NCI-H2029 (cell line): ENCODE data around the gene CAMTA1.
"Not testable (repeated sequence)": the region's sequence is repeated elsewhere in the genome, so short reads cannot be mapped to it uniquely, and the experiment has no call there.

Source experiments
- DNase-seq: peaks from one replicate; lab custom pipeline; 2025; lab: John Stamatoyannopoulos, UW

The CAMTA1 gene

GRCh38 chr1:7366955-7367665 is 581.9 kb downstream of the CAMTA1 start:
- DNase-seq = peak; percentile 79

DNA sequence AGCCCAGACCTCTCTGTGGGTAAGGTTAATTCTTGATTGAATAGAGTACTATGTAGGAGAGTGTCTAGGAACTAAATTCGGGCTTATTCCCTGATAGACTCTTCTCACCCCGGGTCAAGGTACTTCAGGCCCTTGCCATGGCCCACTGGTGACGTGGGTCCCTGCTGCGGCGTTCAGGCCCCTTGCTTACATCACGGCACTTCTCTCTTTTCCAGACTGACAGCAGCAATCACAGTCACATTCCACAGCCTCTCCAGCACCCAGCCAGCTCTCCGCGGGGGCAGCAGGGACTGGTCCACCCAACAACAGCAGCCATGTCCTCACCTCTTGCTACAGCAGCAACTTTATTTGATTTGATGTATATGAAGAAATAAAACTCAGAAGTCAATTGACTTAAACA is 584.6 kb downstream of the CAMTA1 start:
- no peak for DNase-seq

GRCh38 chr1:7371926-7372325 is 586.7 kb downstream of the CAMTA1 start:
- DNase-seq = no peak

DNA sequence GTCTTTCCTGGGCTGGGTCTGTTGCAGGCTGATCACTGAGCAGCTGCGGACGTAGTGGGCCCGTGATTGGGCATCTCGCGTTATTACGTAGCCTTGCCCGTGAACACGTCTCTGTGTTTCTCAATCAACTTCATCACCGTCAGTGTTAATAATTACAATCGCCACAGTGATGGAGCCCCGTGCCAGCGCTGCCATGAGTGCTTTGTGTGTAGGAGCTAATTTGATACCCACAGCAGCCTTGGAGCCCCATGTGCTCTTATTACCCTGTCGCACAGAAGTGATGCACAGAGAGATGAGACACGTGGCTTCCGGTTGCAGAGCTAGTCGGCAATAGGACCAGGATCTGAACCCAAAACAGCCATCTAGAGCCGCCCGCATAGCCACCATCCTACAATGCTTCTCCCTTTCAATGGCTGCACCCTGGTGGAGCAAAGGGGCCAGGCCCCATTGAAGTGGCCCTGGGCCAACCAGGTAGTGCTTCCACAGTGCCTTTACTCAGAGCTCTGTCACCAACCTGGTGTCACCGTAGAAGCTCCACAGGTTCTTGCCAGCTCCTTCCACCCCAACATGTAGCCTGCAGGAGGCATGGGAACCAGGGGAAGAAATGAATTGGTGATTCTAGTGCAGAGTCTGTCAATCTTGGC is 587.3 kb downstream of the CAMTA1 start:
- DNase-seq = peak; percentile 61

DNA sequence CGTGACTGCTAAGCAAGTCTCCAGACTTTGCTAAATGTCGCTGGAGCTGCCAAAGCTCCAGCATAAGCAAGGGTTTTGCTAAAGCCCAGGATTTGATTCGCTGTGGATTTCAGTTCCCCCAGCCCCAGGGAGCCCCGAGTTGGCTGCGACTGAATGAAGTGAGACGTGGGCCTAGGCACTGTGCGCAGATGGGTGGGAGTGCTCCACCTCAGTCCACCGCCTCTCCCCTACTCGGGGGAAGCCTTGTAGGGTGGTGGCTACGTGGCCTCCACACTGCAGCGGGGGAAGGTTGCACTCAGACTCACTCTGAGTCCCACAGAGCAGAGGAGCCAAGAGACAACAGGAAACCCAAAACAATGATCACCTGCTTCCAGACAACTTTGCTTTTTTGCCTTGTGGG is 588.0 kb downstream of the CAMTA1 start:
- no peak for DNase-seq

GRCh38 chr1:7373876-7374562 is 588.8 kb downstream of the CAMTA1 start:
- DNase-seq = no peak

GRCh38 chr1:7374563-7375160 is 589.4 kb downstream of the CAMTA1 start:
- no peak for DNase-seq

DNA sequence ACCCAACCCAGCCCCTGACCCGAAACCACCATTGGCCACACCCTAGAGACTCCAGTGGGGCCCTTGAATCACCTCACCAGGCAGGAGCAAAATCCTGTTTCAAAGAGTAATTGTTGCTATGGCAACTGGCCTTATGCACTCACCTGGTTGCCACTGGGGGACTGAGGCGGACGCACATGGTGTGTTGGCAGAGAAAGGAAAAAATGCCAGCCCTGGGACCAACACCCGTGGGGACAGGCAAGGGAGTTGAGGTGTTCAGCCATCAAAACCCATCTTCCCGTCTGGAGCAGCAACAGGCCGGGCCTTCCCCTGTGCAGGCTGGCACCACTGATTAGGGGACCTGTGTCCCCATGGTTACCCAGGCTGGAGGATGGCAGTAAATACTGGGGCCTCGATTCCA is 590.1 kb downstream of the CAMTA1 start:
- no peak for DNase-seq

- DNase-seq = no peak
These were observed 590.8 kb downstream of the CAMTA1 start for GRCh38 chr1:7375781-7376660.

DNA sequence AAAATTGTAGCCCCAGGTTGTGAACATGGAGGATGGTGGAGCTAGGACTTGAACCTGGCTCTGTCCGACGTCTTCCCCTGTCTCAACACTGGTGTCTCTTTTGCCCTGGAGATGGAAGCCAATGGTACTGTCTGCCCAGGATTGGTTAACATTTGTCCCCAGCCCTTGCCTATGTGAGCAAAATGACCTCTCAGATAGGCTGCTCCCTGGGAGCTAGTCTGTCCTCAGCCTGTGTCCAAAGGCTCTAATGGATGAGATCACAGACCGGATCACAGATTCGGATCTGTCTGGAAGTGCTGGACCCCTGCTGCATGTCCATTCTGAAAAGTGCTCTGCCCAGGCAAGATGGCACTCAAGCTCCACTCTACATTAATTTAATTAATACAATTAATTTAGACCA is 591.4 kb downstream of the CAMTA1 start:
- no peak for DNase-seq

GRCh38 chr1:7378346-7379130 is 593.3 kb downstream of the CAMTA1 start:
- DNase-seq = no peak

DNA sequence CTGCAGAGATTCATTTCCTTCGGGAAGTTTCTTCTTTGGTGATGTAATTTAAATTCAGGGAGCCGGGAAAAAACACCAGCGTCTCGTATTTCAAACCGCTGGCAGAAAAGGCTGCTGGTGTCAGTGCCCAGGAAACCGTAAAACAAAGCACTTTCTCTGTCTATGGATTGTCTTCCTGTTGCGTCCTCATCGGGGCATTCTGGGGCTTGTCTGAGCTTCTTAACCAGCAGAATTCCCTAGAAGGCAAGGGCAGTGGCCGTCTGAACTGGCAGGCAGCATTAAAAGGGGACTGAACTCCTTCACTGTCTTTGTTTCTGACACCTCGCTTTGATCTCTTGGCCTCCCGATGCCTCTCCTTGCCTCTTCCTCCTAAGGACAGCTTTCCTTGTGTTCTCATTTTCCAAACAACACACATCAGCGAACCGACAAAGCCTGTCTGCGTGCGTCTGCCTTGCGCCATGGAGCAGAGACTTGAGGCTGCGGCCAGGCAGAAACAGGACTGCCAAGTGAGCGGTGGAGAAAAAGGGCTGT is 594.3 kb downstream of the CAMTA1 start:
- peak; percentile 74 for DNase-seq

- DNase-seq = not testable (repeated sequence)
These were observed 594.8 kb downstream of the CAMTA1 start for GRCh38 chr1:7380068-7380467.

DNA sequence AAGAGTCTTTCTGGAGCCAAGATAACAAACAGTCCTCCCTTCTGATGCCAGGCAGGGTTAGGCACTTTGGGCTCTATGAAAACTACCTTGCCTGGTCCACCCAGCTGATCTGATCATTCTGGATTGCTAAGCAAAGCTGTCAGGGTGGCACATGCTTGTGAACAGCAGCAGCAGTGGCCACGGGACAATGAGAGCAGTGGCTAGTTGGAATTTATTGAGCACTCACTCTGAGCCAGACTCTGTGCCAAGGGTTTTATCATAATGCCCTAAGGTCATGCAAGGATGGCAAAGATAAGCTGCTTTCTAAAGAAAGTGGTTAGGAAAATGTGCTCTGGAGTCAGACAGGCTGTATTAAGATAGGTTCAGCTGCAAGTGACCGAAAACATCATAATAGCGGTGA is 595.5 kb downstream of the CAMTA1 start:
- no peak for DNase-seq

DNA sequence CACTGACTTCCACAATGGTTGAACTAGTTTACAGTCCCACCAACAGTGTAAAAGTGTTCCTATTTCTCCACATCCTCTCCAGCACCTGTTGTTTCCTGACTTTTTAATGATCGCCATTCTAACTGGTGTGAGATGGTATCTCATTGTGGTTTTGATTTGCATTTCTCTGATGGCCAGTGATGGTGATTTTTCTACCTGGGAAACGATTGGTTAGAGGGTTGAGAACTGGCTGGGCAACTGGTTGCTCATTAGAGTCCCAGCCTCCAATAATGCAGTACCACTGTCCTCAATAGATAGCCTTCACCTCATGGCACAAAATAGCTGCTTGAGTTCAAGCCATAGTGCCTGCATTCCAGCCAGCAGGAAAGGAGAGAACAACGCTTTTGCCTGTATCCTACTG is 596.5 kb downstream of the CAMTA1 start:
- not testable (repeated sequence) for DNase-seq

DNA sequence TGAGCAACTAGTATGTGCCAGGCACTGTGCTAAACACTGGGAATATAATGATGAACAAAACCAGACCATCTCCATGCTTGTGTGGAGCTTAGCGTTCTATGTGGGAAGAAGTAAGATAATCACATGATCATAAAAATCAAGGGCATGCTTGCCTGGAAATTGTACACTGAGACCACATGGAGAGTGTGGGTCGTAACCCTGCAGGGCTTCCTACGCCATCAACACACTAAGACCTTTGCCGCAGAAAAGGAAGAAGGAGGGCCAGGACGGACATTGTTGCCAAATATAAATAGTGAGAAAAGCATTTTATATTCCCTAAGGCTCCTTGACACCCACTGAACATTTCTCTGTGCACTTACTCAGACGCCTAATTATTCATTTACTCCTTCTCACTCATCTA is 597.7 kb downstream of the CAMTA1 start:
- DNase-seq = no peak

- no peak for DNase-seq
These were observed 598.6 kb downstream of the CAMTA1 start for GRCh38 chr1:7383671-7384520.

GRCh38 chr1:7384679-7385078 is 599.4 kb downstream of the CAMTA1 start:
- no peak for DNase-seq

DNA sequence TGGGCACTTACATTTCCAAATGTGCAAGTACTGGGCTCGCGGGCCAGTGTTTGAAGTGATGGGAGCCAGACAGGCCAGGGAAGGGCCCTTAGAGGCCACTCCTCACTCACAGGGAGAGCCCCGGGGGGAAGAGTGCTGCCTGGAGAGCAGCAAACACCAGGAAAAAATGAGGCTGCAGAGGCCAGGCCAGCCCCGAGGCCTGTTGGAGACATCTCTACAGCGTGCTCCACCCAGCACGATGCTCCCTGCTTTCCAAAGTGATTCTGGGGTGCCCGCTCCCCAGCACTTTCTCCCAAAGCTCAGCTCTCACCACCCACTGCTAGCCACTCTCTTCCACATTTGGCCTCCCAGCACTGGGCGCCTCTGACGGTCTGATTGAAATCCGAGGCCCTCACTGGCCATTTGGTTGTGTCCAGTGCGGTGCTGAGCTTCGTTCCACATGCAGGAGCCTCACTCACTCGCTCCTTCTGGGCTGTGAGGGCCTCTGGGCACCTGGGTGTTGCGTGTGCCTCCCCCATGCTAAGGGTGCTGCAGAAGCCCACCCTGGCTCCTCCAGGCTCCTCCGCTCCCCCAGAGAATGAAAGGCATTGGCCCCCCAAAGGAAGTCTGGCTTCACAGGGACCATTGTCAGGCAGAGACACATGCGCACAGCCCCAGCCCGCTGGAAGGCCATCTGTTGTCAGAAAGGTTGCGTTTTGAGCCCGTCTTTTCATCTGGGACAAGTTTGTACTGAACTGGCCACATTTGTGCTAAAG is 600.4 kb downstream of the CAMTA1 start:
- no peak for DNase-seq
